ENCODE measurements around the gene DCANP1. TPM values are rescaled to one million over a fixed set of nuclear protein-coding genes. Genes with fewer than 3 reads are reported as not detected.
A peak's percentile ranks its signal among the peaks of the same experiment; 100 is the strongest.

The DCANP1 gene
- total and polyA plus RNA-seq, 2 donors (not counting 3 experiments of a cell fraction or from before 2014, with no cell fraction given) = not detected

DNA sequence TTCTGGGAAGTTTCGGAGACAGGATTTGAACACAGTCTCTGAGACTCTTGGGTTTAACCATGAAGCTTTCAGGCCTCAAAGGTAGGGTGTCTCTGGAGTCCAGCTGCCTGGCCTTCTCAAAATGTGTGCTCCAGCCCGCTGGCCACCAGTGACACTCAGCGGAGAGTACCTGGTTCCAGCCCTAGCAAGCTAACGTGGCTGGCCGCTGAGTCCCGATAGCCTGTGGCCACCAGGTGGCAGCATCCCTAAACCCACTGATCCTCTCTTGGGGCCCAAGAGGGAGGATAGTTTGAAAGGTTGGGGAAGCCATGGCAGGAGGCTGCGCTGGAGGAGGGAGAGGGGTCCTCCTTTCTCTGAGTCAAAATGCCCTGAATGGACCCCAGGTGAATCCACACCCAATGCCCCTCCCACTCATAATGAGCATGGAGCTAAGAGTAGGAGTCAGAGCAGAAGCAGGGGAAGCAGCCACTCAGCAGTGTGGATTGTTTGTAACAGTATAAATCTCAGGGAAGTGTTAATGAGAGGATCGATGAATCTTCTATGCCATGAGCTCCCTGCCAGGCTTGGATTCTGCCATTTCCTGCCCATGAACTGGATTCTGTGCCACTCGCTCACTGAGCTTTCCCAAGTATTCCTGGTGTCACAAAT, 10.4 kb upstream of the DCANP1 start:
- Histone ChIP-seq H3K79me2 (ENCODE audit: control insufficient read depth, insufficient read depth, low read length) (no peaks in the 10 kb centered on the region), H4K20me1 (replicated peaks; ENCODE audit: control insufficient read depth, extremely low read depth, insufficient read depth, low read length) (no peaks in the 10 kb centered on the region), H3K4me3 (replicated peaks in 1 of 3; ENCODE audit: insufficient read depth in 1 of 3, low read depth in 1 of 3, low read length in 3 of 3) (no peak overlapping the region), H3K36me3 (ENCODE audit: control insufficient read depth in 2 of 2, extremely low read depth in 1 of 2, insufficient read depth in 2 of 2, low read length in 2 of 2) (no peaks in the 10 kb centered on the region), H2AFZ (ENCODE audit: low read depth, low read length) (no peak overlapping the region), H3K4me1 (ENCODE audit: control insufficient read depth, extremely low read depth, insufficient read depth, low read length) (no peaks in the 10 kb centered on the region), H3K9ac (replicated peaks; ENCODE audit: extremely low read depth, insufficient read depth, low read length) (no peak overlapping the region), H3K9me3 (replicated peaks; ENCODE audit: control insufficient read depth, insufficient read depth, low read length) (no peaks in the 10 kb centered on the region), H3K27me3 (ENCODE audit: control insufficient read depth in 2 of 2, insufficient read depth in 2 of 2, low read length in 2 of 2) (peaks cover 17 to 22% of the 10 kb centered on the region in 2 experiments), H3K4me2 (ENCODE audit: insufficient read depth, low read length) (no peak overlapping the region), H3K9me1 (replicated peaks; ENCODE audit: control insufficient read depth, extremely low read depth, insufficient read depth, low read length) (no peaks in the 10 kb centered on the region), H3K27ac (ENCODE audit: insufficient read depth, low read depth, low read length) (no peak overlapping the region)
- POLR2A ChIA-PET = interaction anchor here (1.2 kb wide), 1 partner anchor 94 kb away, joined by 3 read pairs; no protein-coding TSS in a partner anchor
- TF ChIP-seq, protein P1, sequence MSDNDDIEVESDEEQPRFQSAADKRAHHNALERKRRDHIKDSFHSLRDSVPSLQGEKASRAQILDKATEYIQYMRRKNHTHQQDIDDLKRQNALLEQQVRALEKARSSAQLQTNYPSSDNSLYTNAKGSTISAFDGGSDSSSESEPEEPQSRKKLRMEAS (IDR thresholded peaks at IDR 0.05; ENCODE audit: insufficient read depth, insufficient read length) = no peak
- TF ChIP-seq POLR2A (IDR thresholded peaks at IDR 0.05; ENCODE audit: low read depth, low read length) (no peak), POLR2AphosphoS5 (IDR thresholded peaks at IDR 0.05; ENCODE audit: insufficient read depth, low read depth, low read length) (no peak), JUN (IDR thresholded peaks at IDR 0.05; ENCODE audit: borderline replicate concordance, insufficient read depth, insufficient read length, low read depth) (no peak)
- TF ChIP-seq, protein P2, sequence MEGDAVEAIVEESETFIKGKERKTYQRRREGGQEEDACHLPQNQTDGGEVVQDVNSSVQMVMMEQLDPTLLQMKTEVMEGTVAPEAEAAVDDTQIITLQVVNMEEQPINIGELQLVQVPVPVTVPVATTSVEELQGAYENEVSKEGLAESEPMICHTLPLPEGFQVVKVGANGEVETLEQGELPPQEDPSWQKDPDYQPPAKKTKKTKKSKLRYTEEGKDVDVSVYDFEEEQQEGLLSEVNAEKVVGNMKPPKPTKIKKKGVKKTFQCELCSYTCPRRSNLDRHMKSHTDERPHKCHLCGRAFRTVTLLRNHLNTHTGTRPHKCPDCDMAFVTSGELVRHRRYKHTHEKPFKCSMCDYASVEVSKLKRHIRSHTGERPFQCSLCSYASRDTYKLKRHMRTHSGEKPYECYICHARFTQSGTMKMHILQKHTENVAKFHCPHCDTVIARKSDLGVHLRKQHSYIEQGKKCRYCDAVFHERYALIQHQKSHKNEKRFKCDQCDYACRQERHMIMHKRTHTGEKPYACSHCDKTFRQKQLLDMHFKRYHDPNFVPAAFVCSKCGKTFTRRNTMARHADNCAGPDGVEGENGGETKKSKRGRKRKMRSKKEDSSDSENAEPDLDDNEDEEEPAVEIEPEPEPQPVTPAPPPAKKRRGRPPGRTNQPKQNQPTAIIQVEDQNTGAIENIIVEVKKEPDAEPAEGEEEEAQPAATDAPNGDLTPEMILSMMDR (IDR thresholded peaks at IDR 0.05; ENCODE audit: extremely low read depth in 1 of 2, insufficient read depth in 1 of 2, low read depth in 1 of 2, low read length in 2 of 2) = peak; percentile 90 to 91
- CTCF ChIA-PET = interaction anchor here (0.6 to 21.5 kb wide), 31 partner anchors 9 to 372 kb away, joined by 3 to 664 read pairs (median 5); partner anchors contain the start of gene DCANP1
- DNase-seq (ENCODE audit: low read depth, low spot score) = peak; percentile 50
- intact Hi-C loops (cut with micrococcal nuclease) = loop anchor here (1.0 kb wide), 1 partner anchor 109 kb away; no protein-coding TSS in a partner anchor
- dilution Hi-C loops (cut with MboI; ENCODE audit: extremely low pct_ligation_motif_present, low sequenced_read_pairs) = loop anchor here (25.0 kb wide), 1 partner anchor 105 kb away; no protein-coding TSS in a partner anchor
- peak; percentile 59 for FAIRE-seq
- BruUV-seq (replicated peaks) = no TSS peak

All from endothelial cell of umbilical vein (primary cell).